ENCODE data around the gene DUSP3.

DUSP3 gene

GRCh38 chr17:43778337-43779144, at the start of gene DUSP3:
Gene DUSP3 (minus strand): TSS chr17:43778977. CDS start chr17:43778924, 53 bp downstream.
- peak; percentile 41 for DNase-seq

GRCh38 chr17:43827596-43827995, 48.8 kb upstream of the DUSP3 start:
- DNase-seq: no peak

- no peak for DNase-seq
Measured at GRCh38 chr17:43826206-43826605, 47.4 kb upstream of the DUSP3 start.

- DNase-seq: no peak
Measured at GRCh38 chr17:43825567-43825966, 46.8 kb upstream of the DUSP3 start.

- no peak for DNase-seq
Measured at GRCh38 chr17:43823350-43824084, 44.7 kb upstream of the DUSP3 start.

- DNase-seq: no peak
Measured at GRCh38 chr17:43822570-43823190, 43.9 kb upstream of the DUSP3 start.

GRCh38 chr17:43820759-43821158, 42.0 kb upstream of the DUSP3 start:
- no peak for DNase-seq

GRCh38 chr17:43818966-43819365, 40.2 kb upstream of the DUSP3 start:
- DNase-seq: no peak

GRCh38 chr17:43817826-43818225, 39.0 kb upstream of the DUSP3 start:
- no peak for DNase-seq

GRCh38 chr17:43816336-43817320, 37.9 kb upstream of the DUSP3 start:
- no peak for DNase-seq

GRCh38 chr17:43814714-43815113, 35.9 kb upstream of the DUSP3 start:
- DNase-seq: no peak

- no peak for DNase-seq
Measured at GRCh38 chr17:43814026-43814425, 35.2 kb upstream of the DUSP3 start.

- DNase-seq: no peak
Measured at GRCh38 chr17:43813386-43813785, 34.6 kb upstream of the DUSP3 start.

- DNase-seq: no peak
Measured at GRCh38 chr17:43812396-43813265, 33.9 kb upstream of the DUSP3 start.

- no peak for DNase-seq
Measured at GRCh38 chr17:43810823-43811222, 32.0 kb upstream of the DUSP3 start.

GRCh38 chr17:43810226-43810715, 31.5 kb upstream of the DUSP3 start:
- DNase-seq: no peak

GRCh38 chr17:43809121-43809520, 30.3 kb upstream of the DUSP3 start:
- no peak for DNase-seq

GRCh38 chr17:43808076-43808475, 29.3 kb upstream of the DUSP3 start:
- no peak for DNase-seq

GRCh38 chr17:43805117-43805516, 26.3 kb upstream of the DUSP3 start:
- DNase-seq: no peak

GRCh38 chr17:43803758-43804157, 25.0 kb upstream of the DUSP3 start:
- no peak for DNase-seq

GRCh38 chr17:43801844-43802243, 23.1 kb upstream of the DUSP3 start:
- no peak for DNase-seq
